ENCODE measurements around the gene AMACR.

GRCh38 chr5:34045023-34045422 is 37.2 kb upstream of the AMACR start:
- TF ChIP-seq BACH1 (IDR thresholded peaks at IDR 0.05; ENCODE audit: low read length): no peak
- no peak for TF ChIP-seq POLR2A (IDR thresholded peaks at IDR 0.05; ENCODE audit: control extremely low read depth in 1 of 2, low read depth in 2 of 2, low read length in 2 of 2)

Data from H1 (cell line).